Measurements from ENCODE around the gene KCNV2.

The KCNV2 gene

DNA sequence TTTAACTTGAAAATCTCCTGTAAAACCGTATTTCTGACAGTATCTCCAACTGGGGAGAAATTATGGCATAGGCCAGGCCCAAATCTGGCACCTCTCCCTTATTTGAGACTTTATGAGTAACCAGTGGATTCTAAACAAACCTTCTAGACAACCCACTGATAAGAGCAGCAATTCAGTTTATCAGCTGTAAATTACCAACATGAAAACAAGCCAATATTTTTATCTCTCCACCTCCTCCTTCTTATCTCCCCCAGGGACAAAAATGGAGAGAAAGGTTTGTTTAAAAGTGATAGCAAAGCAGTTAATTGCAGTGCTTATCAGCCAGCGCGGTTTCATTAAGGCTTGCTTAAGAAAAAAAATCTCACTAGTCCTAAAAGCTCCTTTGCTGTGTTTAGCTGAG lies 53.8 kb downstream of the KCNV2 start:
- no peak for TF ChIP-seq EZH2 (IDR thresholded peaks at IDR 0.05; ENCODE audit: borderline replicate concordance, low read length)
- TF ChIP-seq, protein P1, sequence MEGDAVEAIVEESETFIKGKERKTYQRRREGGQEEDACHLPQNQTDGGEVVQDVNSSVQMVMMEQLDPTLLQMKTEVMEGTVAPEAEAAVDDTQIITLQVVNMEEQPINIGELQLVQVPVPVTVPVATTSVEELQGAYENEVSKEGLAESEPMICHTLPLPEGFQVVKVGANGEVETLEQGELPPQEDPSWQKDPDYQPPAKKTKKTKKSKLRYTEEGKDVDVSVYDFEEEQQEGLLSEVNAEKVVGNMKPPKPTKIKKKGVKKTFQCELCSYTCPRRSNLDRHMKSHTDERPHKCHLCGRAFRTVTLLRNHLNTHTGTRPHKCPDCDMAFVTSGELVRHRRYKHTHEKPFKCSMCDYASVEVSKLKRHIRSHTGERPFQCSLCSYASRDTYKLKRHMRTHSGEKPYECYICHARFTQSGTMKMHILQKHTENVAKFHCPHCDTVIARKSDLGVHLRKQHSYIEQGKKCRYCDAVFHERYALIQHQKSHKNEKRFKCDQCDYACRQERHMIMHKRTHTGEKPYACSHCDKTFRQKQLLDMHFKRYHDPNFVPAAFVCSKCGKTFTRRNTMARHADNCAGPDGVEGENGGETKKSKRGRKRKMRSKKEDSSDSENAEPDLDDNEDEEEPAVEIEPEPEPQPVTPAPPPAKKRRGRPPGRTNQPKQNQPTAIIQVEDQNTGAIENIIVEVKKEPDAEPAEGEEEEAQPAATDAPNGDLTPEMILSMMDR (IDR thresholded peaks at IDR 0.05; ENCODE audit: low read length) = no peak
- Histone ChIP-seq H3K4me3 (ENCODE audit: low read depth, low read length, poor library complexity, severe bottlenecking) (no peak overlapping the region), H3K79me2 (ENCODE audit: insufficient read depth, low read length) (no peaks in the 10 kb centered on the region), H4K20me1 (ENCODE audit: insufficient read depth, low read length) (no peaks in the 10 kb centered on the region), H3F3A (ENCODE audit: insufficient read depth, low read length) (no peaks in the 10 kb centered on the region), H3K27ac (ENCODE audit: low read depth, low read length, poor library complexity, severe bottlenecking) (no peak overlapping the region), H3K4me1 (ENCODE audit: insufficient read depth, low read length, severe bottlenecking) (no peaks in the 10 kb centered on the region), H3K9me2 (ENCODE audit: low read depth, low read length) (no peaks in the 10 kb centered on the region; the same call in 1 of the 2 replicates), H3K9me3 (ENCODE audit: low read length) (peaks cover 10% of the 10 kb centered on the region; the same call in 1 of the 2 replicates), H2AFZ (ENCODE audit: low read length) (no peak overlapping the region), H3K36me3 (ENCODE audit: insufficient read depth, low read length) (peaks cover 68% of the 10 kb centered on the region), H3K4me2 (ENCODE audit: low read length) (no peak overlapping the region), H3K9ac (ENCODE audit: low read length) (no peak overlapping the region), H3K27me3 (ENCODE audit: insufficient read depth, low read length) (no peaks in the 10 kb centered on the region)

DNA sequence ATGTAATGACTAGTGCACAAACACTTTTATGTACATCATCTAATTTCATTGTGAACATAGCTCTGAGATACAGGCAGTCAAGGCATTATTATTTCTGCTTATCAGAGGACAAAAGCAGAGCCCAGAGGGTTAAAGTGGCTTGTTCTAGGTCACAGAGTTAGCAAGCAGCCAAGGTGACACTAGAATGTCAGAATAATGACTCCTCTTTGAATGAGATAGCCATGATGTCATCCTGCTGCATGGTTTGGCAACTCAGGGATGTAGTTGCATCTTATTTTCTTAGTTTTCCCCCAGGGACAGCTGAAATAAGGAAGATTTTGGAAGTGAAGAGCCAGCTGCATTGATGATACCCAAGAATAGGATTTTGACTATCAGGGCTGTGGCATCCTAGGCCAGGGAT lies 54.4 kb downstream of the KCNV2 start:
- H3K4me1 ChIP-seq (ENCODE audit: insufficient read depth, low read length, severe bottlenecking) = no peaks in the 10 kb centered on the region
- no peaks in the 10 kb centered on the region for H4K20me1 ChIP-seq (ENCODE audit: insufficient read depth, low read length)
- H3K36me3 ChIP-seq (ENCODE audit: insufficient read depth, low read length) = peaks cover 73% of the 10 kb centered on the region
- no peak overlapping the region for H3K4me3 ChIP-seq (ENCODE audit: low read depth, low read length, poor library complexity, severe bottlenecking)
- H3K9me3 ChIP-seq (ENCODE audit: low read length) = peaks cover 10% of the 10 kb centered on the region; the same call in 1 of the 2 replicates
- TF ChIP-seq, protein P1 (IDR thresholded peaks at IDR 0.05; ENCODE audit: low read length) = no peak
- TF ChIP-seq EZH2 (IDR thresholded peaks at IDR 0.05; ENCODE audit: borderline replicate concordance, low read length) = no peak
- no peak overlapping the region for H2AFZ ChIP-seq (ENCODE audit: low read length)
- no peaks in the 10 kb centered on the region; the same call in 1 of the 2 replicates for H3K9me2 ChIP-seq (ENCODE audit: low read depth, low read length)
- H3K79me2 ChIP-seq (ENCODE audit: insufficient read depth, low read length) = no peaks in the 10 kb centered on the region
- no peaks in the 10 kb centered on the region for H3K27me3 ChIP-seq (ENCODE audit: insufficient read depth, low read length)
- no peaks in the 10 kb centered on the region for H3F3A ChIP-seq (ENCODE audit: insufficient read depth, low read length)
- H3K4me2 ChIP-seq (ENCODE audit: low read length) = no peak overlapping the region
- no peak overlapping the region for H3K27ac ChIP-seq (ENCODE audit: low read depth, low read length, poor library complexity, severe bottlenecking)
- no peak overlapping the region for H3K9ac ChIP-seq (ENCODE audit: low read length)

DNA sequence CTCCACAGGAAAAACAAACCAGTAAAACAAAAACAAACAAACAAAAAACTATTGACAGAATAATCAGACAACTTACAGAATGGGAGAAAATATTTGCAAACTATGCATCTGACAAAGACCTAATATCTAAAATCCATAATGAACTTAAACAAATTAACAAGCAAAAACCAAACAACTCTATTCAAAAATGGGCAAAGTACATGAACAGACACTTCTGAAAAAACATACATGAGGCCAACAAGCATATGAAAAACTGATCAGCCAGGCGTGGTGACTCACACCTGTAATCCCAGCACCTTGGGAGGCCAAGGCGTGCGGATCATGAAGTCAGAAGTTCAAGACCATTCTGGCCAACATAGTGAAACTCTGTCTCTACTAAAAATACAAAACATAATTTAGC lies 60.1 kb downstream of the KCNV2 start:
- H2AFZ ChIP-seq (ENCODE audit: low read length) = no peak overlapping the region
- no peak overlapping the region for H3K4me3 ChIP-seq (ENCODE audit: low read depth, low read length, poor library complexity, severe bottlenecking)
- no peak overlapping the region for H3K9ac ChIP-seq (ENCODE audit: low read length)
- no peaks in the 10 kb centered on the region for H3K4me1 ChIP-seq (ENCODE audit: insufficient read depth, low read length, severe bottlenecking)
- H3K9me3 ChIP-seq (ENCODE audit: low read length) = peaks cover 22% of the 10 kb centered on the region; the same call in 1 of the 2 replicates
- peaks cover 99% of the 10 kb centered on the region for H3K36me3 ChIP-seq (ENCODE audit: insufficient read depth, low read length)
- no peaks in the 10 kb centered on the region for H3F3A ChIP-seq (ENCODE audit: insufficient read depth, low read length)
- no peaks in the 10 kb centered on the region for H3K79me2 ChIP-seq (ENCODE audit: insufficient read depth, low read length)
- H3K27ac ChIP-seq (ENCODE audit: low read depth, low read length, poor library complexity, severe bottlenecking) = no peak overlapping the region
- no peak for TF ChIP-seq EZH2 (IDR thresholded peaks at IDR 0.05; ENCODE audit: borderline replicate concordance, low read length)
- TF ChIP-seq, protein P1 (IDR thresholded peaks at IDR 0.05; ENCODE audit: low read length) = no peak
- no peak overlapping the region for H3K4me2 ChIP-seq (ENCODE audit: low read length)
- no peaks in the 10 kb centered on the region for H4K20me1 ChIP-seq (ENCODE audit: insufficient read depth, low read length)
- H3K27me3 ChIP-seq (ENCODE audit: insufficient read depth, low read length) = no peaks in the 10 kb centered on the region
- H3K9me2 ChIP-seq (ENCODE audit: low read depth, low read length) = no peaks in the 10 kb centered on the region

Measured in OCI-LY1 (cell line).